HFFc6 (cell line): ENCODE measurements around the gene FAM131C. TPM values are rescaled to one million over a fixed set of nuclear protein-coding genes. Genes with fewer than 3 reads are reported as not detected.
"Not testable (repeated sequence)": the region's sequence is repeated elsewhere in the genome, so short reads cannot be mapped to it uniquely, and the experiment has no call there.

ENCODE experiments used
- DNase-seq: peaks from one replicate; pipeline ENCODE4 v3.0.0-alpha.2; 2018
- H3K27ac Mint-ChIP-seq: 2 replicates; pipeline ENCODE4 v1.8.0; 2020; ENCODE audit warnings: mild to moderate bottlenecking, mixed read lengths
- H3K27me3 Mint-ChIP-seq: 2 replicates; pipeline ENCODE4 v1.8.0; 2021; ENCODE audit warnings: mild to moderate bottlenecking, moderate library complexity, mixed read lengths; ENCODE audit not compliant: insufficient read depth
- H3K36me3 Mint-ChIP-seq: 2 replicates; pipeline ENCODE4 v1.8.0; 2021; ENCODE audit warnings: low read depth, mixed read lengths
- H3K4me1 Mint-ChIP-seq: 2 replicates; pipeline ENCODE4 v1.8.0; 2020; ENCODE audit warnings: low read depth, mixed read lengths
- H3K4me3 Mint-ChIP-seq: 2 replicates; pipeline ENCODE4 v1.8.0; 2020; ENCODE audit warnings: mild to moderate bottlenecking, moderate library complexity, mixed read lengths
- H3K9me3 Mint-ChIP-seq: 2 replicates; pipeline ENCODE4 v1.8.0; 2020; ENCODE audit warnings: mild to moderate bottlenecking, mixed read lengths
- CTCF ChIP-seq: fragments of 200-600 bp; sonication (generic); IDR thresholded peaks from 2 replicates; pipeline ENCODE4 v1.5.0; 2021; ENCODE audit warnings: antibody characterized with exemption, mild to moderate bottlenecking
- total RNA-seq, 6 experiments: library from RNA; stranded (reverse); fragmentation: NEBNext Ultra II Directional; extraction: Animal tissue kit (Norgen Biotek cat#: 25700); gene quantifications; 2 replicates in 1 of 6; 3 replicates in 5 of 6; pipeline ENCODE4 v1.2.3, GENCODE V29; 2021

FAM131C gene
- total RNA-seq, 6 experiments from 2014 or later, result 0.26 to 1.3 (median 0.74) TPM

DNA sequence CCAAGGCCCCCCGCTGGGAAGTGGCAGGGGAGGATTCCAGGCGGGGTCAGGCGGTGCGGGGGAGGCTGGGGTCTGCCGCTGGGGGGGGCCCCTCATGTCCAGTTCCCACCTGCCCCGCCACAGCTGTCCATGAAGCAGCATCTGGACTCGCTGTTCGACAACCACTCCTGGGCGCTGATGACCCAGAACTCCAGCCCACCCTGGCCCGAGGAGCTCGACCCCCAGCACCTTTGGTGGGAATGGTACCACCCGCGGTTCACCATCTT lies 44.5 kb downstream of the FAM131C start:
- H3K27ac Mint-ChIP-seq, H3K9me3 Mint-ChIP-seq, H3K4me1 Mint-ChIP-seq, H3K4me3 Mint-ChIP-seq, H3K36me3 Mint-ChIP-seq, DNase-seq, H3K27me3 Mint-ChIP-seq: not testable (repeated sequence)
- TF ChIP-seq CTCF, result 0 out of 2 replicates have a peak, but pooled peaks have one; percentile 3

- H3K4me1 Mint-ChIP-seq, result peaks cover 7% of the 10 kb centered on the region
- no peak overlapping the region for H3K4me3 Mint-ChIP-seq
- H3K27ac Mint-ChIP-seq, result no peak overlapping the region
- peaks cover 3% of the 10 kb centered on the region for H3K27me3 Mint-ChIP-seq
- no peaks in the 10 kb centered on the region for H3K36me3 Mint-ChIP-seq
- no peak for DNase-seq
- TF ChIP-seq CTCF, result 0 out of 2 replicates have a peak, but pooled peaks have one; percentile 15
- no peaks in the 10 kb centered on the region for H3K9me3 Mint-ChIP-seq
Measured at GRCh38 chr1:16028237-16029002, 45.0 kb downstream of the FAM131C start.

- peaks cover 3% of the 10 kb centered on the region for H3K27me3 Mint-ChIP-seq
- H3K36me3 Mint-ChIP-seq, result no peaks in the 10 kb centered on the region
- no peak overlapping the region for H3K4me3 Mint-ChIP-seq
- TF ChIP-seq CTCF, result no peak
- no peaks in the 10 kb centered on the region for H3K4me1 Mint-ChIP-seq
- no peak for DNase-seq
- H3K27ac Mint-ChIP-seq, result no peak overlapping the region
- H3K9me3 Mint-ChIP-seq, result no peaks in the 10 kb centered on the region
Measured at GRCh38 chr1:16026723-16027484, 46.5 kb downstream of the FAM131C start.

DNA sequence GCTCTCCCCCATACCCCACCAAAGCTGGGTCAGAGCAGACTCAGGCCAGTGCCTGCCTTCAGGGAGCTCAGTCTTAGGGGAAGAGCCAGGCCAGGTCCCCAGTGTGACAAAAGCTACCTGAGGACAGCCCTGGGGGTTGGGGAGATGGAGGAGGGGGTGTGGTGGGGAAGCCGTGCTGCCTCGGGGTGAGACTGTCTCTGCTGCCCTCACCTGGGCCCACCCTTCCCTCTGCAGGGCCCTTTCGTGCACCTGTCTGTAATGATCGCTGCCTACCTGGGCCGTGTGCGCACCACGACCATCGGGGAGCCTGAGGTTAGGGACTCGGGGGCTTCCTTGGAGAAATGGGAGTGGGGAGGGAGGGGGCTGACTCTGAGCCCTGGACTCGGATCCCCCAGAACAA lies 47.1 kb downstream of the FAM131C start:
- not testable (repeated sequence) for DNase-seq, H3K36me3 Mint-ChIP-seq, H3K4me1 Mint-ChIP-seq, H3K4me3 Mint-ChIP-seq, H3K27me3 Mint-ChIP-seq, H3K27ac Mint-ChIP-seq, H3K9me3 Mint-ChIP-seq

DNA sequence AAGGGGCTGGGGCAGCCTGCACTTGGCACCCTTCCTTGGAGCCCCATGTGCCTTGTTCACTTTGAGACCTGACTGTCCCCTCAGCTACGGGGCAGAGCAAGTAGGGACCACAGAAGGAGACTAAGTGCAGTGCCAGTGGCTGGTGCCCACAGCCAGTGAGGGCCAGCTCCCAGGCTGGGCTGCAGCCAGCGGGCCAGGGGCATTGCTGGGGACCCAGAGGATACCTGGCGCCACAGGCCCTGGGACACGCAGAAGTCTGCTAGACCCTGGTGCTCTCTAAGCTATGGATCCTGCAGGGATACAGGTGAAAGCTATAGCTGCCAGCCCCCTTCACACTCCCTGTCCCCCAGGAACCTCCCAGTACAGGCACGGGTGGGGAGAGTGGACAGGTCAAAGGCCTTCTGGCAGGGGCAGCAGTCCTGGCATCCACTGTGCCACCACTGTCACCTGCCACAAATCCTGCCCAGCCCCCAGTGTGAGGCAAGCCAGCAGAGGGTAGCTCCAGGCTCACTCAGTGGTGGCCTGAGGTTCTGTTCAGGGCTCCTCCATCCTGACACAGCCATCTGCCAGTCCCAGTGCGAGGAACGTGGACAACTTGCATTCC lies 50.3 kb downstream of the FAM131C start:
- Mint-ChIP-seq H3K36me3 (no peaks in the 10 kb centered on the region), H3K9me3 (no peaks in the 10 kb centered on the region), H3K27ac (no peak overlapping the region), H3K4me3 (no peak overlapping the region), H3K27me3 (peaks cover 1% of the 10 kb centered on the region; the same call in 1 of the 2 replicates), H3K4me1 (peaks cover 27% of the 10 kb centered on the region)
- no peak for TF ChIP-seq CTCF
- no peak for DNase-seq

GRCh38 chr1:16022393-16022792 lies 51.1 kb downstream of the FAM131C start:
- no peak for DNase-seq
- peaks cover 35% of the 10 kb centered on the region for H3K4me1 Mint-ChIP-seq
- H3K27ac Mint-ChIP-seq, result no peak overlapping the region
- no peaks in the 10 kb centered on the region for H3K9me3 Mint-ChIP-seq
- H3K27me3 Mint-ChIP-seq, result no peaks in the 10 kb centered on the region; the same call in 1 of the 2 replicates
- H3K4me3 Mint-ChIP-seq, result no peak overlapping the region
- no peaks in the 10 kb centered on the region for H3K36me3 Mint-ChIP-seq
- TF ChIP-seq CTCF, result no peak
